DMS53 treated with DMSO at 0.1 percent for 48 hours (cell line): ENCODE results near the gene CGNL1.
A peak's percentile ranks its signal among the peaks of the same experiment; 100 is the strongest.

Experiments
- DNase-seq: peaks from one replicate; lab custom pipeline; 2025; ENCODE audit not compliant: unreplicated experiment; lab: John Stamatoyannopoulos, UW

CGNL1 gene

GRCh38 chr15:57518779-57519405, 142.6 kb downstream of the CGNL1 start:
- DNase-seq: no peak

- DNase-seq: no peak
These were observed 143.5 kb downstream of the CGNL1 start for GRCh38 chr15:57519806-57520205.

GRCh38 chr15:57521503-57521902, 145.2 kb downstream of the CGNL1 start:
- no peak for DNase-seq

- DNase-seq: peak; percentile 18
These were observed 145.8 kb downstream of the CGNL1 start for GRCh38 chr15:57522148-57522547.

GRCh38 chr15:57525581-57525980, 149.3 kb downstream of the CGNL1 start:
- no peak for DNase-seq

GRCh38 chr15:57526076-57526475, 149.8 kb downstream of the CGNL1 start:
- no peak for DNase-seq

DNA sequence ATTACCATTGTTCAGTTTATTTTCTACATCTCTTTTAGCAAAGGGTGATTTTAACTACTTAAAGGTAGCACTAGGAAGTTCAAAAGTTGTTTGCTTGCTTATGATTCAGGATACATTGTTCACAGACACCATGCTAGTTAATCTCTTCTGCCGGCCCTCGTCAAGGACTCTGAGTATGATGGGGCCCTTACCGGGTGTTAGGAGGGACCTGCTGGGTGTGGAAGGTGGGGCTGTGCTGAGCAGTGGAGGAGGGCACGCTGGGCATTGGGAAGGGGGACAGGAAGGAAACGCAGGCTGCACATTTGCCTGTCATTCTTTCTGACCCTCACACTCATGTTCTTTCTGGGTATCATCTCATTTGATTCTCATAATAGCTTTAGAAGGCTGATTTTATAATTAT, 150.3 kb downstream of the CGNL1 start:
- no peak for DNase-seq

- DNase-seq: peak; percentile 67
These were observed 151.2 kb downstream of the CGNL1 start for GRCh38 chr15:57527382-57528091.

DNA sequence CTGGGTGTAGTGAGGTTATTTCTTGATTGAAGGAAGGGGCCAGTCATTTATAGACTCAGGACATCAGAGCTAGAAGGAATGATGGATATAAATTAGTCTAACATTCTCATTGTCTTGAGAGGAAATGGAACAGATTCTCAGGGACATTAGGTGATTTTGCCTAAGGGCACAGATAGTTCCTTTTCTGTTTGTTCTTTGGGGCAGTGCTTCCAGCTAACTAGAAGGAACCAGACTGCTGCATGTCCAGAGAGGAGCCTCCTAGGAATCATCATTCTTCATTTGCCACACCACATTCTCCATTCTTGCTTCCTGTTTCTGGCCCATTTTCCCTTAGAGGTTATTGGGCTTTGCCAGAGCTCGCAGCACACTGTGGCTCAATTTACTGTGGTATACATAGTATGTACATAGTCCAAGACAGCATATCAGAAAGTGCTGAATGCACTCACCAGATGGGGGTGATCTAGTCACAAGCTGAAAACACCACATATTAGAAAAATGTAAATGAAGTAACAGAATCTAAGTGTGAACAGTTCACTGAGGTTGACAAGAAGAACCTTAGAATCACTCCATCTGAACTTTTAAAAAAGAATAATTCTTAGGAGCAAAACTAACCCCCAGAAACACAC, 152.7 kb downstream of the CGNL1 start:
- no peak for DNase-seq

GRCh38 chr15:57529748-57530147, 153.4 kb downstream of the CGNL1 start:
- DNase-seq: no peak

GRCh38 chr15:57532731-57533447, 156.6 kb downstream of the CGNL1 start:
- DNase-seq: no peak

DNA sequence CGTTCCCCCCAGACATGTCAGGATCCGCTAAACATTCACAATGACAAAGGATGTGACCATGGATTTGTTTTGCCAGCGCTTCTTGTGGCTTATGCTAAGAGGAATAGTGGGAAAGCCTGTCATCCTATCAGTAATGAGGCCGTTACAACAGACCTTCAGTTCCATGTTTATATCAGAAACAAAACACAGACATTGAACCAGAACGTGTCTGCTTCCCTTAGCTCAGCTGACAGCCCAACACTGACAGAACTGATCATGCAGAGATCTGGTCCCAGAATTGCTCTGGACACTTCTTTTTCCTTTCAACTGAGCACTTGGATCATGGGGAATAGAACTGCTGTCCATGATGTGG, 157.1 kb downstream of the CGNL1 start:
- no peak for DNase-seq

DNA sequence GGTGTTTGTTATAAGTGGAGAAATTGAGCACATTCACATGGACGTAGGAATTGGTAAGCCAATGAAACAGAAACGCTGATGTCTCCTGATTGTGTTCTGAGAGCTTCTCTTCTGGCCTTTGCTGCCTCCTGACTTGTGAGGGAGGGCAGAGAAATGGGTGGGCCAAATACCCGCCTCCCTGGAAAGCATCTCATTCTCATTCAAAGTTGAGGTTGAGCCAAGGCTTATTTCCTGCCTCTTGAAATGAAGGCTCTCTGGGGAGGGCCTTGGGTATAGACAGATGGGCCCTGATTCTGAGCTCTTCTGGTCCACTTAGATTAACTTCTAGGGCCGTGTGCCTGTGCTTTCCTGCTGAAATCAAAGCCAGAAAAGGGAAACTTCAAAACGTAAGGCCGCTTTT, 158.0 kb downstream of the CGNL1 start:
- DNase-seq: no peak

GRCh38 chr15:57537072-57537471, 160.8 kb downstream of the CGNL1 start:
- peak; percentile 88 for DNase-seq

DNA sequence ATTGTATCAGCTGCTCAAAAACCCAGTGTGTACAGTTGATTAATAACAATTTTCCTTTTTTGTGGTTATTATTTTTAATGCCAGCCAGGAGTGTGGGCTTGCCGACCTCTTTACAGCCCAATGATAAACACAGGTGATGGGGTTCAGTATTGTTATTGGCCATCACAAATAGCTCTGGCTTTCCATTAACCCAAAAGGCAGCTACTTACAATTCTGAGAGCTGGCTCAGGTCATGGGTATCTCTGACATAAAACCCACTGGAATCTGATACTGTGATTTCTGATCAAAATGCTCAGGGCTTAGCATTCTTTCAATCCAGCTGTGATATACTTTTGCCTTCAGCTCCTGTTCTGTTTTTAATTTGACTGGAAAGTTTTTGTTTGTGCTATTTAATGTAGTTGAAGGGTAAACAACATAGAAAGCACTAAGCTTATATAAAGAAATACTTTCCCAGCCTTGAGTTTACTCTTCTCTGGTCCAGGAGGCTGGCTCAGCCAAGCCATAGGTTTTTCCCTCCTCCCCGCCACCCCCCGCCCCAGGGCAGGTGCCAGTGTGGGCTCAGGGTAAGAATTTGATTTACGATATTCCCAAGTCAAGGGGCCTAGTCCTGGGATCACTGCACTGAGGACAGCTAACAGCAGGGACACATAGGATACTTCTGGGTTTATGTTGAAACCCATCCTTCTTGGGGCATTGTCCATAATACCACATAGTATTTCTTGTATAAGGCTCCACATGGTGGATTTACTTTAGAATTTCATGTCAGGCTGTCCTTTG, 161.4 kb downstream of the CGNL1 start:
- DNase-seq: no peak

DNA sequence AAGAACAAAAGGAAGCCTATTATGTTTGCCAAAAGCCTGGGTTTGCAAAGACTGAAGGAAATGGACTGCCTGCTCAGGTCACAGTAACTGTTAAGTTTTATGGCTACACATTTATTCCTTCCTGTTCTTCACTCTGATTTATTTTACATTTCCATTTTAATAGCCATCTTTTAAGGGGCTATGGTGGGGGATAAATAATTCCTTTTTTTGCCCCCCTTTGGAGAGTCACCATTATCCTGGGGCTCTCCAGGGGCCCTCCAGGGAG, 161.9 kb downstream of the CGNL1 start:
- DNase-seq: no peak

DNA sequence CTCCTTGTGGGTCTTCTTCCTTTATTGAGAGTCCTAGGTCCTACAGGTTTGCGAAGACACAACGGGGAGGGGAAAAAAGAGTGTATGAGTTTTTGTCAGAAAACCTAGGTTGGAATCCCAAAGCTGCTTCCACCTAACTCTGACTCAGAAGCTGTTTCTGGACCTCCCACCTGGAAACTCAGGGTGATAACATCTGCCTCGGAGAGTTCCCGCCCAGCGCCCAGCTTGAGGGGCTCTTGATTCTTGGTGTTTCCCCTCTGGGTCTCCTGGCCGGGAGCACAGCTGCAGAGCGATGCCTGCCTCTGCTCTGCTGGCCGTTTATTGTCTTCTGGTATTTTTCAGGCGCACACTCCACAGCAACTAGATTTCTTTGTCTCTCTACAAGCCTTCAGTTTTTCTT, 162.5 kb downstream of the CGNL1 start:
- no peak for DNase-seq

- no peak for DNase-seq
These were observed 163.9 kb downstream of the CGNL1 start for GRCh38 chr15:57540211-57540610.

DNA sequence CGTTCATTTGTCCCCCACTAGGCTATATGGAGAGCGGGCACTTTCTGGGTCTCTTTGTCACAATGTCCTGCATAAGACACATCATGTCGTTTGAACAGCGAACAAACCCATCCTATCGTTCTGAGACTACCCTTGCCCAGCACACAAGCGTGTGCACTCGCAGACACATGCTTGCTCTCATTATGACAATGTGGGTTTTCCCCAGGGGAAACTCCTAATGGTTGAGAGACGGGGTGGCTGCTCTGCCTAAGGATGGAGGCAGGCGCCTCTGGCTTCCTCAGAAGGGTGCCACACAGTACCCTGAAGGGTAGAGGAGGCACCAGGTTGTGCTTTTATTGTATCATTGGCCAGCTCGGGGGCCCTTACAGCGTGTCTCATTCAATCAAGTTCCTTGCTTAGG, 164.4 kb downstream of the CGNL1 start:
- DNase-seq: no peak

DNA sequence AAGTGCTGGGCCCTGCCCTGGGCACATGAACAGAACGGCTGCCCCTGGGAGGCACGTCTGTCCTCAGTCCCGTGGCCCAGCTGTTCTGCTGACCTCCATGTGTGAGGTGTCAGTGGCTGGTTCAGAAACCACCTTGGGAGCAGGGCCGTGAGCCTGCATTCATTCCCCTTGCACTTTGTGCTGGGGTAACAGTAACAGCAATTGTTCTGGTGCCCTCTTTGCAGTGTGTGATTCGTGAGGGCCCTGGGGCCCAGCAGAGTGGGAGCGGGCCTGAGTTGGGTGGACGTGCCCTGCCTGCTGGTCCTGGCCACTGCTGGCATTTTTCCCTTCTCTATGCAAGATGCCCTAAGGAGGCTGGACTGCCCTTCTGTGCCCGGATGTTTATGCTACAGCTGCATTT, 165.0 kb downstream of the CGNL1 start:
- no peak for DNase-seq

GRCh38 chr15:57541805-57542504, 165.7 kb downstream of the CGNL1 start:
- peak; percentile 7 for DNase-seq
